ENCODE results near the gene USP28.
"Not testable (repeated sequence)": the region's sequence is repeated elsewhere in the genome, so short reads cannot be mapped to it uniquely, and the experiment has no call there.

Gene USP28

GRCh38 chr11:113833151-113833550 is 42.2 kb downstream of the USP28 start:
- DNase-seq: no peak

GRCh38 chr11:113831314-113831713 is 44.1 kb downstream of the USP28 start:
- no peak for DNase-seq

- DNase-seq: no peak
Measured at GRCh38 chr11:113829751-113830150, 45.6 kb downstream of the USP28 start.

GRCh38 chr11:113828191-113828590 is 47.2 kb downstream of the USP28 start:
- no peak for DNase-seq

GRCh38 chr11:113827477-113827876 is 47.9 kb downstream of the USP28 start:
- DNase-seq: no peak

- DNase-seq: no peak
Measured at GRCh38 chr11:113818426-113818825, 56.9 kb downstream of the USP28 start.

GRCh38 chr11:113817626-113818025 is 57.7 kb downstream of the USP28 start:
- DNase-seq: no peak

GRCh38 chr11:113817162-113817561 is 58.2 kb downstream of the USP28 start:
- DNase-seq: no peak

GRCh38 chr11:113814181-113814580 is 61.2 kb downstream of the USP28 start:
- DNase-seq: no peak

GRCh38 chr11:113808931-113809330 is 66.4 kb downstream of the USP28 start:
- no peak for DNase-seq

- DNase-seq: no peak
Measured at GRCh38 chr11:113806406-113806805, 69.0 kb downstream of the USP28 start.

- no peak for DNase-seq
Measured at GRCh38 chr11:113805640-113806039, 69.7 kb downstream of the USP28 start.

GRCh38 chr11:113802621-113803020 is 72.8 kb downstream of the USP28 start:
- DNase-seq: no peak

- peak; percentile 14 for DNase-seq
Measured at GRCh38 chr11:113796663-113797259, 78.6 kb downstream of the USP28 start.

GRCh38 chr11:113789675-113790320 is 85.6 kb downstream of the USP28 start:
- no peak for DNase-seq

GRCh38 chr11:113789016-113789415 is 86.4 kb downstream of the USP28 start:
- DNase-seq: not testable (repeated sequence)

- DNase-seq: no peak
Measured at GRCh38 chr11:113782134-113782533, 93.2 kb downstream of the USP28 start.

- no peak for DNase-seq
Measured at GRCh38 chr11:113781682-113782081, 93.7 kb downstream of the USP28 start.

GRCh38 chr11:113779496-113779895 is 95.9 kb downstream of the USP28 start, which contains the start of gene CLDN25:
CLDN25 (plus strand) TSS chr11:113779796; CDS start chr11:113779796, 0 bp downstream.
- DNase-seq: no peak

GRCh38 chr11:113778111-113778910 is 97.1 kb downstream of the USP28 start:
- DNase-seq: no peak

- DNase-seq: no peak
Measured at GRCh38 chr11:113774174-113774503, 101.2 kb downstream of the USP28 start.

GRCh38 chr11:113773416-113774173 is 101.8 kb downstream of the USP28 start, which contains the start of gene ZW10:
ZW10 (minus strand) TSS chr11:113773692; CDS start chr11:113773666, 26 bp downstream.
- peak; percentile 98 for DNase-seq

GRCh38 chr11:113773092-113773415 is 102.3 kb downstream of the USP28 start:
- DNase-seq: no peak

Measured in NCI-H2029 treated with DMSO at 0.1 percent for 48 hours (cell line).